Activated CD4-positive, alpha-beta memory T cell treated with anti-CD3 and anti-CD28 coated beads for 36 hours (primary cell): ENCODE results near the gene SLC39A5. TPM values are rescaled to one million over a fixed set of nuclear protein-coding genes. Genes with fewer than 3 reads are reported as not detected.

ENCODE experiments used
- CTCF ChIA-PET: fragments of 350-600 bp; sonication (Branson Sonifier 250); formaldehyde crosslinking; loops from one replicate; lab custom pipeline; 2021; ENCODE audit warnings: antibody characterized with exemption, inconsistent platforms; lab: Charles Lee
- POLR2A ChIA-PET: fragments of 350-600 bp; sonication (Branson Sonifier 250); formaldehyde crosslinking; loops from one replicate; lab custom pipeline; 2021; ENCODE audit warnings: antibody characterized with exemption; lab: Charles Lee
- DNase-seq: peaks from one replicate; pipeline ENCODE4 v3.0.0-alpha.2; 2020
- H3K27ac Mint-ChIP-seq: one replicate; pipeline ENCODE4 v1.8.0; 2021; ENCODE audit warnings: mixed read lengths
- H3K27me3 Mint-ChIP-seq: one replicate; pipeline ENCODE4 v1.8.0; 2021; ENCODE audit warnings: mixed read lengths
- H3K36me3 Mint-ChIP-seq: one replicate; pipeline ENCODE4 v1.8.0; 2021; ENCODE audit warnings: mixed read lengths
- H3K4me1 Mint-ChIP-seq: one replicate; pipeline ENCODE4 v1.8.0; 2021; ENCODE audit warnings: low read depth, mixed read lengths
- H3K4me3 Mint-ChIP-seq: one replicate; pipeline ENCODE4 v1.8.0; 2021; ENCODE audit warnings: mild to moderate bottlenecking, mixed read lengths
- H3K9me3 Mint-ChIP-seq: one replicate; pipeline ENCODE4 v1.8.0; 2021; ENCODE audit warnings: mixed read lengths
- intact Hi-C: fragments of 100-400 bp; cut with micrococcal nuclease; formaldehyde crosslinking; loops from one replicate; pipeline ENCODE4 v1.15.1; 2023
- total RNA-seq, 2 experiments: library from RNA; stranded (reverse); gene quantifications; one replicate each; pipeline ENCODE4 v1.2.3, GENCODE V29; 2021

The SLC39A5 gene
- total RNA-seq, 2 experiments from 2014 or later = 0.59 to 1.7 TPM

GRCh38 chr12:56230432-56231183, 757 bp downstream of the SLC39A5 start:
- CTCF ChIA-PET = interaction anchor here (1.4 to 1.7 kb wide), 2 partner anchors 8 to 28 kb away, joined by 4 to 5 read pairs; partner anchors contain the start of gene ANKRD52
- no peak overlapping the region for H3K4me3 Mint-ChIP-seq

GRCh38 chr12:56231184-56231582, 1.3 kb downstream of the SLC39A5 start:
- CTCF ChIA-PET = interaction anchor here (1.4 to 1.7 kb wide), 2 partner anchors 9 to 27 kb away, joined by 4 to 5 read pairs; partner anchors contain the start of gene ANKRD52
- Mint-ChIP-seq H3K27me3 (no peaks in the 10 kb centered on the region), H3K4me3 (no peak overlapping the region), H3K9me3 (no peaks in the 10 kb centered on the region), H3K27ac (no peak overlapping the region), H3K4me1 (no peaks in the 10 kb centered on the region), H3K36me3 (peaks cover 7% of the 10 kb centered on the region)
- DNase-seq = no peak
- POLR2A ChIA-PET = interaction anchor here (0.5 kb wide), 1 partner anchor 10 kb away, joined by 3 read pairs; no protein-coding TSS in a partner anchor
- intact Hi-C loops = no loop called here

More at GRCh38 chr12:56230432-56231183, 757 bp downstream of the SLC39A5 start:
- H3K4me1 Mint-ChIP-seq = peaks cover under 1% of the 10 kb centered on the region
- H3K36me3 Mint-ChIP-seq = peaks cover 9% of the 10 kb centered on the region
- H3K27ac Mint-ChIP-seq = no peak overlapping the region
- DNase-seq = no peak
- no peaks in the 10 kb centered on the region for H3K27me3 Mint-ChIP-seq
- POLR2A ChIA-PET = no interaction called here
- H3K9me3 Mint-ChIP-seq = no peaks in the 10 kb centered on the region
- intact Hi-C loops = no loop called here

- ChIA-PET CTCF (interaction anchor here (0.6 kb wide), 1 partner anchor 30 kb away, joined by 4 read pairs; no protein-coding TSS in a partner anchor), POLR2A (interaction anchor here (1.8 kb wide), 1 partner anchor 65 kb away, joined by 3 read pairs; no protein-coding TSS in a partner anchor)
- no peaks in the 10 kb centered on the region for H3K27me3 Mint-ChIP-seq
These were observed 5.0 kb downstream of the SLC39A5 start for GRCh38 chr12:56234746-56235436.

GRCh38 chr12:56236091-56236490, 6.2 kb downstream of the SLC39A5 start:
- CTCF ChIA-PET = interaction anchor here (0.7 kb wide), 1 partner anchor 23 kb away, joined by 3 read pairs; no protein-coding TSS in a partner anchor
- Mint-ChIP-seq H3K27ac (no peak overlapping the region), H3K36me3 (peaks cover 3% of the 10 kb centered on the region), H3K9me3 (no peaks in the 10 kb centered on the region), H3K27me3 (no peaks in the 10 kb centered on the region), H3K4me1 (no peaks in the 10 kb centered on the region), H3K4me3 (no peak overlapping the region)
- POLR2A ChIA-PET = interaction anchor here (1.8 kb wide), 1 partner anchor 64 kb away, joined by 3 read pairs; no protein-coding TSS in a partner anchor
- DNase-seq = no peak
- intact Hi-C loops = no loop called here

More at GRCh38 chr12:56234746-56235436, 5.0 kb downstream of the SLC39A5 start:
- intact Hi-C loops = no loop called here
- Mint-ChIP-seq H3K4me3 (no peak overlapping the region), H3K27ac (no peak overlapping the region), H3K36me3 (no peaks in the 10 kb centered on the region), H3K9me3 (no peaks in the 10 kb centered on the region), H3K4me1 (no peaks in the 10 kb centered on the region)
- DNase-seq = no peak

GRCh38 chr12:56236985-56237384, 7.1 kb downstream of the SLC39A5 start:
- Mint-ChIP-seq H3K9me3 (no peaks in the 10 kb centered on the region), H3K27ac (no peak overlapping the region), H3K4me3 (no peak overlapping the region), H3K36me3 (peaks cover 5% of the 10 kb centered on the region), H3K4me1 (no peaks in the 10 kb centered on the region), H3K27me3 (no peaks in the 10 kb centered on the region)
- no peak for DNase-seq
- intact Hi-C loops = no loop called here
- ChIA-PET POLR2A (no interaction called here), CTCF (no interaction called here)

GRCh38 chr12:56237552-56237951, 7.7 kb downstream of the SLC39A5 start:
- no peak for DNase-seq
- intact Hi-C loops = no loop called here
- Mint-ChIP-seq H3K36me3 (peaks cover 6% of the 10 kb centered on the region), H3K27me3 (no peaks in the 10 kb centered on the region), H3K9me3 (no peaks in the 10 kb centered on the region), H3K4me1 (no peaks in the 10 kb centered on the region), H3K27ac (no peak overlapping the region), H3K4me3 (no peak overlapping the region)
- ChIA-PET CTCF (no interaction called here), POLR2A (no interaction called here)

- Mint-ChIP-seq H3K36me3 (peaks cover 22% of the 10 kb centered on the region), H3K4me1 (no peaks in the 10 kb centered on the region), H3K27me3 (no peaks in the 10 kb centered on the region), H3K27ac (no peak overlapping the region), H3K4me3 (no peak overlapping the region), H3K9me3 (no peaks in the 10 kb centered on the region)
- intact Hi-C loops = no loop called here
- no peak for DNase-seq
- ChIA-PET CTCF (no interaction called here), POLR2A (no interaction called here)
These were observed 11.8 kb downstream of the SLC39A5 start for GRCh38 chr12:56241424-56242303.

GRCh38 chr12:56242986-56243385, 13.1 kb downstream of the SLC39A5 start:
- POLR2A ChIA-PET = no interaction called here
- H3K4me3 Mint-ChIP-seq = no peak overlapping the region
- no peaks in the 10 kb centered on the region for H3K27me3 Mint-ChIP-seq
- H3K36me3 Mint-ChIP-seq = peaks cover 28% of the 10 kb centered on the region
- H3K27ac Mint-ChIP-seq = no peak overlapping the region
- no peak for DNase-seq
- no peaks in the 10 kb centered on the region for H3K9me3 Mint-ChIP-seq
- intact Hi-C loops = no loop called here
- no peaks in the 10 kb centered on the region for H3K4me1 Mint-ChIP-seq
- CTCF ChIA-PET = interaction anchor here (0.5 kb wide), 1 partner anchor 60 kb away, joined by 4 read pairs; no protein-coding TSS in a partner anchor

GRCh38 chr12:56243731-56244181, 13.9 kb downstream of the SLC39A5 start:
- no peak overlapping the region for H3K4me3 Mint-ChIP-seq
- H3K4me1 Mint-ChIP-seq = no peaks in the 10 kb centered on the region
- DNase-seq = no peak
- no peaks in the 10 kb centered on the region for H3K27me3 Mint-ChIP-seq
- no peak overlapping the region for H3K27ac Mint-ChIP-seq
- H3K36me3 Mint-ChIP-seq = peaks cover 30% of the 10 kb centered on the region
- H3K9me3 Mint-ChIP-seq = no peaks in the 10 kb centered on the region
- intact Hi-C loops = no loop called here
- POLR2A ChIA-PET = no interaction called here
- CTCF ChIA-PET = no interaction called here

GRCh38 chr12:56244494-56244893, 14.6 kb downstream of the SLC39A5 start:
- DNase-seq = no peak
- CTCF ChIA-PET = no interaction called here
- H3K27me3 Mint-ChIP-seq = no peaks in the 10 kb centered on the region
- intact Hi-C loops = no loop called here
- no peak overlapping the region for H3K27ac Mint-ChIP-seq
- POLR2A ChIA-PET = no interaction called here
- peaks cover 35% of the 10 kb centered on the region for H3K36me3 Mint-ChIP-seq
- H3K4me1 Mint-ChIP-seq = no peaks in the 10 kb centered on the region
- H3K9me3 Mint-ChIP-seq = no peaks in the 10 kb centered on the region
- H3K4me3 Mint-ChIP-seq = no peak overlapping the region

GRCh38 chr12:56247923-56248322, 18.1 kb downstream of the SLC39A5 start:
- intact Hi-C loops = no loop called here
- H3K9me3 Mint-ChIP-seq = no peaks in the 10 kb centered on the region
- H3K36me3 Mint-ChIP-seq = peaks cover 39% of the 10 kb centered on the region
- POLR2A ChIA-PET = no interaction called here
- CTCF ChIA-PET = interaction anchor here (2.2 kb wide), 1 partner anchor 10 kb away, joined by 8 read pairs; the partner anchor contains the start of gene ANKRD52
- H3K4me3 Mint-ChIP-seq = no peak overlapping the region
- H3K27ac Mint-ChIP-seq = no peak overlapping the region
- DNase-seq = no peak
- no peaks in the 10 kb centered on the region for H3K4me1 Mint-ChIP-seq
- H3K27me3 Mint-ChIP-seq = no peaks in the 10 kb centered on the region
